SJSA1 (cell line): Measurements from ENCODE around the gene VWA3B. TPM values are rescaled to one million over a fixed set of nuclear protein-coding genes. Genes with fewer than 3 reads are reported as not detected.
A peak's percentile ranks its signal among the peaks of the same experiment; 100 is the strongest.
"Not testable (repeated sequence)": the region's sequence is repeated elsewhere in the genome, so short reads cannot be mapped to it uniquely, and the experiment has no call there.

Experiments
- DNase-seq, 2 experiments: peaks; one replicate each; pipeline ENCODE4 v3.0.0-alpha.2; 2015 to 2020; ENCODE audit warnings: low spot score in 2 of 2, low read depth in 1 of 2
- H3K27ac ChIP-seq: fragments of 250-450 bp; sonication (Bioruptor Pico); 2 replicates; pipeline ENCODE4 v1.5.1; 2020; ENCODE audit warnings: mild to moderate bottlenecking, moderate library complexity
- H3K27me3 ChIP-seq: fragments of 250-450 bp; sonication (Bioruptor Pico); replicated peaks from 2 replicates; pipeline ENCODE4 v1.5.1; 2020; ENCODE audit warnings: mild to moderate bottlenecking, moderate library complexity
- H3K36me3 ChIP-seq: fragments of 250-450 bp; sonication (Bioruptor Pico); 2 replicates; pipeline ENCODE4 v1.5.1; 2020; ENCODE audit warnings: mild to moderate bottlenecking
- H3K4me1 ChIP-seq: fragments of 250-450 bp; sonication (Bioruptor Pico); replicated peaks from 2 replicates; pipeline ENCODE4 v1.6.1; 2021; ENCODE audit warnings: mild to moderate bottlenecking
- H3K4me3 ChIP-seq: fragments of 250-450 bp; sonication (Bioruptor Pico); 2 replicates; pipeline ENCODE4 v1.5.1; 2020; ENCODE audit warnings: mild to moderate bottlenecking
- H3K9me3 ChIP-seq: fragments of 250-450 bp; sonication (Bioruptor Pico); replicated peaks from 2 replicates; pipeline ENCODE4 v1.5.1; 2020; ENCODE audit warnings: mild to moderate bottlenecking
- total RNA-seq: library from RNA; depleted of rRNA; stranded (reverse); fragments of >200 nt; shearing (Covaris generic); gene quantifications from 2 replicates; pipeline ENCODE4 v1.2.3, GENCODE V29; 2014

The VWA3B gene
- total RNA-seq, 1 experiment from 2014 or later: not detected

GRCh38 chr2:98320171-98320570 is 233.2 kb downstream of the VWA3B start:
- not testable (repeated sequence) for H3K27me3 ChIP-seq, H3K4me1 ChIP-seq, H3K36me3 ChIP-seq, H3K27ac ChIP-seq, H3K4me3 ChIP-seq, H3K9me3 ChIP-seq, DNase-seq

- Histone ChIP-seq H3K4me3 (no peak overlapping the region), H3K27ac (no peak overlapping the region), H3K36me3 (no peaks in the 10 kb centered on the region), H3K4me1 (no peaks in the 10 kb centered on the region), H3K27me3 (no peaks in the 10 kb centered on the region), H3K9me3 (0 out of 2 replicates have a peak, but pooled peaks cover 8% of the 10 kb centered on the region)
- no peak for DNase-seq
These were observed 237.2 kb downstream of the VWA3B start for GRCh38 chr2:98324181-98324580.

GRCh38 chr2:98327776-98328175 is 240.8 kb downstream of the VWA3B start:
- no peak for DNase-seq
- no peak overlapping the region for H3K27ac ChIP-seq

GRCh38 chr2:98329549-98329948 is 242.6 kb downstream of the VWA3B start:
- Histone ChIP-seq H3K9me3 (no peaks in the 10 kb centered on the region), H3K27me3 (no peaks in the 10 kb centered on the region), H3K27ac (no peak overlapping the region), H3K4me1 (peaks cover 8% of the 10 kb centered on the region), H3K4me3 (no peak overlapping the region), H3K36me3 (no peaks in the 10 kb centered on the region)
- no peak for DNase-seq

More at GRCh38 chr2:98327776-98328175, 240.8 kb downstream of the VWA3B start:
- Histone ChIP-seq H3K27me3 (no peaks in the 10 kb centered on the region), H3K9me3 (no peaks in the 10 kb centered on the region), H3K36me3 (no peaks in the 10 kb centered on the region), H3K4me1 (no peaks in the 10 kb centered on the region), H3K4me3 (no peak overlapping the region)

- H3K4me1 ChIP-seq: peaks cover 17% of the 10 kb centered on the region
- no peaks in the 10 kb centered on the region for H3K27me3 ChIP-seq
- no peaks in the 10 kb centered on the region for H3K36me3 ChIP-seq
- H3K4me3 ChIP-seq: no peak overlapping the region
- no peak overlapping the region for H3K27ac ChIP-seq
- DNase-seq: no peak
- H3K9me3 ChIP-seq: no peaks in the 10 kb centered on the region
These were observed 246.0 kb downstream of the VWA3B start for GRCh38 chr2:98332989-98333388.

- no peak overlapping the region for H3K4me3 ChIP-seq
These were observed 247.0 kb downstream of the VWA3B start for GRCh38 chr2:98333922-98334321.

GRCh38 chr2:98334439-98335078 is 247.6 kb downstream of the VWA3B start:
- Histone ChIP-seq H3K4me1 (peaks cover 17% of the 10 kb centered on the region), H3K9me3 (no peaks in the 10 kb centered on the region), H3K4me3 (no peak overlapping the region), H3K36me3 (no peaks in the 10 kb centered on the region), H3K27ac (peak overlapping the region; percentile 70), H3K27me3 (no peaks in the 10 kb centered on the region)
- DNase-seq: peak; percentile 72 to 80

More at GRCh38 chr2:98333922-98334321, 247.0 kb downstream of the VWA3B start:
- H3K36me3 ChIP-seq: no peaks in the 10 kb centered on the region
- peaks cover 17% of the 10 kb centered on the region for H3K4me1 ChIP-seq
- DNase-seq: no peak
- H3K27ac ChIP-seq: peak overlapping the region; percentile 69
- no peaks in the 10 kb centered on the region for H3K9me3 ChIP-seq
- H3K27me3 ChIP-seq: no peaks in the 10 kb centered on the region

GRCh38 chr2:98335271-98335670 is 248.3 kb downstream of the VWA3B start:
- Histone ChIP-seq H3K27ac (peak overlapping the region; percentile 70), H3K4me1 (peaks cover 17% of the 10 kb centered on the region), H3K36me3 (no peaks in the 10 kb centered on the region), H3K4me3 (no peak overlapping the region), H3K27me3 (no peaks in the 10 kb centered on the region), H3K9me3 (no peaks in the 10 kb centered on the region)
- DNase-seq: no peak

- DNase-seq: no peak
- H3K9me3 ChIP-seq: no peaks in the 10 kb centered on the region
- no peak overlapping the region for H3K27ac ChIP-seq
- no peaks in the 10 kb centered on the region for H3K36me3 ChIP-seq
- no peak overlapping the region for H3K4me3 ChIP-seq
- H3K4me1 ChIP-seq: no peaks in the 10 kb centered on the region
- peaks cover 22% of the 10 kb centered on the region for H3K27me3 ChIP-seq
These were observed 254.3 kb downstream of the VWA3B start for GRCh38 chr2:98341241-98341640.

GRCh38 chr2:98343285-98343684 is 256.3 kb downstream of the VWA3B start:
- no peak for DNase-seq
- H3K27me3 ChIP-seq: peaks cover 42% of the 10 kb centered on the region
- no peak overlapping the region for H3K4me3 ChIP-seq
- no peaks in the 10 kb centered on the region for H3K36me3 ChIP-seq
- peaks cover 4% of the 10 kb centered on the region; the same call in 1 of the 2 replicates for H3K4me1 ChIP-seq
- no peak overlapping the region for H3K27ac ChIP-seq
- no peaks in the 10 kb centered on the region for H3K9me3 ChIP-seq

- Histone ChIP-seq H3K4me3 (no peak within 1 kb of the TSS), H3K36me3 (no peaks in the 10 kb centered on the region), H3K9me3 (no peaks in the 10 kb centered on the region), H3K27ac (no peak within 1 kb of the TSS), H3K27me3 (peaks cover 59% of the 10 kb centered on the region), H3K4me1 (peaks cover 4% of the 10 kb centered on the region; the same call in 1 of the 2 replicates)
- DNase-seq: peak in 1 of 2 experiments; percentile 22
These were observed 259.6 kb downstream of the VWA3B start, which contains the start of gene CNGA3 for GRCh38 chr2:98346311-98347236. TSS of gene CNGA3 (plus strand) at chr2:98346456. CDS start at chr2:98369976, 23,520 bp downstream.

- H3K4me3 ChIP-seq: no peak overlapping the region
- no peak for DNase-seq
- no peaks in the 10 kb centered on the region for H3K36me3 ChIP-seq
- peaks cover 62% of the 10 kb centered on the region for H3K27me3 ChIP-seq
- H3K4me1 ChIP-seq: peaks cover 4% of the 10 kb centered on the region; the same call in 1 of the 2 replicates
- H3K9me3 ChIP-seq: no peaks in the 10 kb centered on the region
- no peak overlapping the region for H3K27ac ChIP-seq
These were observed 260.5 kb downstream of the VWA3B start for GRCh38 chr2:98347298-98348065.

- H3K27me3 ChIP-seq: peaks cover 61% of the 10 kb centered on the region
- peaks cover 4% of the 10 kb centered on the region; the same call in 1 of the 2 replicates for H3K4me1 ChIP-seq
- H3K4me3 ChIP-seq: no peak overlapping the region
- DNase-seq: no peak
- no peaks in the 10 kb centered on the region for H3K36me3 ChIP-seq
- no peak overlapping the region for H3K27ac ChIP-seq
- H3K9me3 ChIP-seq: no peaks in the 10 kb centered on the region
These were observed 261.1 kb downstream of the VWA3B start for GRCh38 chr2:98348066-98348561.
